ENCODE measurements around the gene C13orf46.

C13orf46 gene

GRCh38 chr13:113950451-113951245 lies 23.2 kb downstream of the C13orf46 start:
- TF ChIP-seq CTCF (IDR thresholded peaks at IDR 0.05; ENCODE audit: control insufficient read depth, extremely low read depth, insufficient read depth): no peak
- DNase-seq (ENCODE audit: low read depth): no peak

GRCh38 chr13:113949546-113949945 lies 24.3 kb downstream of the C13orf46 start:
- no peak overlapping the region for H3K4me3 ChIP-seq (ENCODE audit: low read depth, low read length)
- no peak for DNase-seq (ENCODE audit: low read depth)
- no peak for TF ChIP-seq CTCF (IDR thresholded peaks at IDR 0.05; ENCODE audit: control insufficient read depth, extremely low read depth, insufficient read depth)

More at GRCh38 chr13:113950451-113951245, 23.2 kb downstream of the C13orf46 start:
- no peak overlapping the region for H3K4me3 ChIP-seq (ENCODE audit: low read depth, low read length)

- no peak overlapping the region for H3K4me3 ChIP-seq (ENCODE audit: low read depth, low read length)
- no peak for TF ChIP-seq CTCF (IDR thresholded peaks at IDR 0.05; ENCODE audit: control insufficient read depth, extremely low read depth, insufficient read depth)
- DNase-seq (ENCODE audit: low read depth): no peak
Observed at GRCh38 chr13:113948034-113948742, 25.7 kb downstream of the C13orf46 start.

- DNase-seq (ENCODE audit: low read depth): no peak
- no peak overlapping the region for H3K4me3 ChIP-seq (ENCODE audit: low read depth, low read length)
- TF ChIP-seq CTCF (IDR thresholded peaks at IDR 0.05; ENCODE audit: control insufficient read depth, extremely low read depth, insufficient read depth): peak; percentile 64
Observed at GRCh38 chr13:113947311-113948033, 26.4 kb downstream of the C13orf46 start.

- H3K4me3 ChIP-seq (ENCODE audit: low read depth, low read length): no peak overlapping the region
- no peak for TF ChIP-seq CTCF (IDR thresholded peaks at IDR 0.05; ENCODE audit: control insufficient read depth, extremely low read depth, insufficient read depth)
- no peak for DNase-seq (ENCODE audit: low read depth)
Observed at GRCh38 chr13:113946409-113947181, 27.3 kb downstream of the C13orf46 start.

GRCh38 chr13:113945857-113946408 lies 27.9 kb downstream of the C13orf46 start:
- TF ChIP-seq CTCF (IDR thresholded peaks at IDR 0.05; ENCODE audit: control insufficient read depth, extremely low read depth, insufficient read depth): no peak
- H3K4me3 ChIP-seq (ENCODE audit: low read depth, low read length): no peak overlapping the region
- DNase-seq (ENCODE audit: low read depth): no peak

Measured in LNCaP clone FGC (cell line).